ENCODE results near the gene DDO.

GRCh38 chr6:110434961-110435602 lies 19.7 kb upstream of the DDO start:
- TF ChIP-seq CTCF (conservative IDR thresholded peaks at IDR 0.05): no peak
- no peak for TF ChIP-seq ZFX (IDR thresholded peaks at IDR 0.05)

All from C4-2B (cell line).